ENCODE results near the gene CAMK2B. TPM values are rescaled to one million over a fixed set of nuclear protein-coding genes. Genes with fewer than 3 reads are reported as not detected.

CAMK2B gene
- total RNA-seq (2022) (not detected in 2 replicates), Bru-seq, nascent RNA (percentile 7 among the genes with signal in this experiment), BruChase-seq, experiment 1, labeled RNA remaining after a 2-hour chase (percentile 8 among the genes with signal in this experiment), BruChase-seq, experiment 2, labeled RNA remaining after a 6-hour chase (percentile 11 among the genes with signal in this experiment)
- long read RNA-seq, partial matches to known transcripts: 0 of 1 reads
- long read RNA-seq, other reads (novel, unspliced or antisense): 1 of 1 reads

DNA sequence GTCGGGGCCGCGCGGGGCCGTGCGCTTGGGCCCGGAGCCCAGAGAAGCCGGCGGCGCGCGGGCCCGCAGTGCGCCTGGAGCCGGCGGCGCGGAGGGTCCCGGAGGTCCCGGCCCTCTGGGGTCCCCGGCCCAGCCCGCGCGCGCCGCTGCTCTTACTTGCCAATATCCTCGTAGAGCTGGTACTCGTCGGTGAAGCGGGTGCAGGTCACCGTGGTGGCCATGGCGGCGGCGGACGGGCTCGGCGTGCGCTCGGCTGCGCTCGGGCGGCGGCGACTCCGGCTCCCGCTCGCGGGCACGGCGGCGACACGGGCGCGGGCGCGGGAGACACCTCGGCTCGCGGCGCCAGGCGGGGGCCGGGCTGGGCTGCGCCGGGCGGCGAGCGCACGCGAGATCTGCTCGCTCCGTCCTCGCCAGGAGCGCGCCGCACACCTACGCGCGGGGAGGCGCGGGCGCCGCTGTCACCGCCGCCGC is at the start of gene CAMK2B:
Gene CAMK2B (minus strand): TSS at position 394 of the 471 bp plus-strand sequence. CDS start 173 bp downstream, at position 221.
- no peaks in the 10 kb centered on the region for H3K36me3 ChIP-seq (ENCODE audit: control insufficient read depth, insufficient read depth, low read length)
- 0 out of 2 replicates have a peak, but pooled peaks cover 3% of the 10 kb centered on the region for H3K4me1 ChIP-seq
- H3K9me3 ChIP-seq: no peaks in the 10 kb centered on the region
- Mint-ChIP-seq H3K4me3 (ENCODE audit: unreplicated experiment) (peak within 1 kb of the TSS; percentile 74), H3K27ac (ENCODE audit: unreplicated experiment) (no peak within 1 kb of the TSS), H3K9me3 (ENCODE audit: unreplicated experiment) (no peaks in the 10 kb centered on the region), H3K4me1 (ENCODE audit: low read depth, unreplicated experiment) (peaks cover 7% of the 10 kb centered on the region), H3K36me3 (ENCODE audit: insufficient read depth, unreplicated experiment) (no peaks in the 10 kb centered on the region), H3K27me3 (ENCODE audit: insufficient read depth, unreplicated experiment) (peaks cover 40% of the 10 kb centered on the region)
- POLR2A ChIA-PET: no interaction called here
- no peak for TF ChIP-seq CTCF (IDR thresholded peaks at IDR 0.05; ENCODE audit: insufficient read depth in 1 of 2, low read depth in 1 of 2, low read length in 1 of 2, severe bottlenecking in 1 of 2, unreplicated experiment in 1 of 2)
- H3K4me3 ChIP-seq (ENCODE audit: low read depth, low read length): peak within 1 kb of the TSS; percentile 20
- intact Hi-C loops (cut with micrococcal nuclease; ENCODE audit: unreplicated experiment): no loop called here
- peaks cover 4% of the 10 kb centered on the region for H3K27me3 ChIP-seq (replicated peaks; ENCODE audit: control insufficient read depth, insufficient read depth, low read length)
- CTCF ChIA-PET: no interaction called here
- DNase-seq: no peak
- no TSS peak for BruUV-seq (replicated peaks)

DNA sequence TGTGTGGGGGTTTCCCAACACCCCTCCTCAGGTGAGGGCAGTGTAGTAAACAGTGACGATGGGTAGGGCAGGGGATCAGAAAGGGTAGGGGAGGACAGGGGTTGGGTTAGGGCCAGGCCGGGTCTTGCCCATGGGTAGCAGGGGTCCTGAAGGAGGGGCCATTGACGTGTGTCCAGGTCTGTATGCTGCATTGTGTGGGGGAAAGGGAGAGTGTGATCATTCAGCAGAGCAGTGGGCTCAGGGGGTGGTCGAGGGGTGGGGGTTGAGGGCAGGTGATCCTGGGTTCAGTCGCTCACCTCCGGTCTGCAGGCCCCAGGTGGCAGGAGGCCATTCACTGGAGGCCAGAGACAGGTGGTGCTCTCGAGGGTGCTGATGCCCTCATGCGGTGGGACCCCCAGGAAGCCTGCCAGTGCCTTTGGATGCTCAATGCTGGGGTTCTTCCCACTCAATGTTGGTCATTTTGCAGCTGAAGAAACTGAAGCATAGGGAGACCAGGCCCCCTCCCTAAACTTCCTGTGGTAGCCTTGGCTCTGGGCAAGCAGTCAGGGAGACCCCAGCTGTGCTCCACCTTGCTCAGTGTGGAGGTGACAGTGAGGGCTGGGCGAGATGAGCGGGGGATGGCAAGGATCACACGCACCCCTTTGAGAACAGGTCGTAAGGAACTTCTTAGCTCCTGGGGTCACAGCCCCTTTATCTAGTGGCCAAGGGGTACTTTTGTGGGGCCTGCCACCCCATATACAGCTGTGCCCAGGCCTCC is 48.8 kb upstream of the CAMK2B start:
- no peak overlapping the region for H3K4me3 ChIP-seq (ENCODE audit: low read depth, low read length)
- H3K27me3 ChIP-seq (replicated peaks; ENCODE audit: control insufficient read depth, insufficient read depth, low read length): no peaks in the 10 kb centered on the region
- ChIA-PET CTCF (no interaction called here), POLR2A (interaction anchor here (0.6 kb wide), 1 partner anchor 192 kb away, joined by 3 read pairs; no protein-coding TSS in a partner anchor)
- Mint-ChIP-seq H3K27ac (ENCODE audit: unreplicated experiment) (no peak overlapping the region), H3K4me3 (ENCODE audit: unreplicated experiment) (no peak overlapping the region), H3K9me3 (ENCODE audit: unreplicated experiment) (peaks cover 3% of the 10 kb centered on the region), H3K27me3 (ENCODE audit: insufficient read depth, unreplicated experiment) (peaks cover 14% of the 10 kb centered on the region), H3K4me1 (ENCODE audit: low read depth, unreplicated experiment) (no peaks in the 10 kb centered on the region), H3K36me3 (ENCODE audit: insufficient read depth, unreplicated experiment) (peaks cover 5% of the 10 kb centered on the region)
- no peak for DNase-seq
- no peaks in the 10 kb centered on the region for H3K36me3 ChIP-seq (ENCODE audit: control insufficient read depth, insufficient read depth, low read length)
- BruUV-seq (replicated peaks): no TSS peak
- TF ChIP-seq CTCF (IDR thresholded peaks at IDR 0.05; ENCODE audit: insufficient read depth in 1 of 2, low read depth in 1 of 2, low read length in 1 of 2, severe bottlenecking in 1 of 2, unreplicated experiment in 1 of 2): no peak
- H3K9me3 ChIP-seq: peaks cover 7% of the 10 kb centered on the region; the same call in 1 of the 2 replicates
- no peaks in the 10 kb centered on the region for H3K4me1 ChIP-seq
- intact Hi-C loops (cut with micrococcal nuclease; ENCODE audit: unreplicated experiment): loop anchor here (5.0 kb wide), 1 partner anchor 132 kb away; no protein-coding TSS in a partner anchor

GRCh38 chr7:44373418-44373740 is 48.0 kb upstream of the CAMK2B start:
- POLR2A ChIA-PET: no interaction called here
- no peak for TF ChIP-seq CTCF (IDR thresholded peaks at IDR 0.05; ENCODE audit: insufficient read depth in 1 of 2, low read depth in 1 of 2, low read length in 1 of 2, severe bottlenecking in 1 of 2, unreplicated experiment in 1 of 2)

More at GRCh38 chr7:44373418-44373740, 48.0 kb upstream of the CAMK2B start:
- Mint-ChIP-seq H3K27ac (ENCODE audit: unreplicated experiment) (no peak overlapping the region), H3K36me3 (ENCODE audit: insufficient read depth, unreplicated experiment) (peaks cover 5% of the 10 kb centered on the region), H3K27me3 (ENCODE audit: insufficient read depth, unreplicated experiment) (peaks cover 16% of the 10 kb centered on the region), H3K4me3 (ENCODE audit: unreplicated experiment) (no peak overlapping the region), H3K9me3 (ENCODE audit: unreplicated experiment) (peaks cover 5% of the 10 kb centered on the region), H3K4me1 (ENCODE audit: low read depth, unreplicated experiment) (no peaks in the 10 kb centered on the region)
- Histone ChIP-seq H3K4me3 (ENCODE audit: low read depth, low read length) (no peak overlapping the region), H3K36me3 (ENCODE audit: control insufficient read depth, insufficient read depth, low read length) (no peaks in the 10 kb centered on the region), H3K27me3 (replicated peaks; ENCODE audit: control insufficient read depth, insufficient read depth, low read length) (no peaks in the 10 kb centered on the region), H3K4me1 (no peaks in the 10 kb centered on the region), H3K9me3 (peaks cover 8% of the 10 kb centered on the region; the same call in 1 of the 2 replicates)
- BruUV-seq (replicated peaks): no TSS peak
- CTCF ChIA-PET: no interaction called here
- DNase-seq: no peak
- intact Hi-C loops (cut with micrococcal nuclease; ENCODE audit: unreplicated experiment): loop anchor here (5.0 kb wide), 1 partner anchor 131 kb away; no protein-coding TSS in a partner anchor

Data from Caco-2 (cell line).